Left ventricle myocardium superior (tissue), 1 donor: ENCODE measurements around the gene ZNF687. TPM values are rescaled to one million over a fixed set of nuclear protein-coding genes. Genes with fewer than 3 reads are reported as not detected.
"Not testable (repeated sequence)": the region's sequence is repeated elsewhere in the genome, so short reads cannot be mapped to it uniquely, and the experiment has no call there.

ENCODE experiments used
- ATAC-seq: fragments of 200-7000 bp; cut with Tn5 transposase; one replicate; pipeline ENCODE4 v1.9.1; 2020; ENCODE audit warnings: mild to moderate bottlenecking, moderate library complexity
- DNase-seq: peaks from one replicate; pipeline ENCODE4 v3.0.0-alpha.2; 2020
- intact Hi-C: fragments of 100-400 bp; cut with micrococcal nuclease; formaldehyde crosslinking; loops from one replicate; pipeline ENCODE4 v1.11.0; 2022
- long read RNA-seq: library from polyadenylated mRNA; unstranded; transcript quantifications from one replicate; pipeline ENCODE4 v2.0.0, GENCODE V29; 2021
- total RNA-seq: library from RNA; stranded (reverse); fragmentation: NEBNext Ultra II Directional; extraction: Animal tissue kit (Norgen Biotek cat#: 25700); gene quantifications from one replicate; pipeline ENCODE4 v1.2.1, GENCODE V29; 2021
- donor health status: DM: no; HTN: yes; CAD: no; lungs with severe emphysema.

The ZNF687 gene
- total RNA-seq, result 11.7 TPM
- long read RNA-seq, partial matches to known transcripts, result 2 of 4 reads
- long read RNA-seq, other reads (novel, unspliced or antisense), result 2 of 4 reads

GRCh38 chr1:151281969-151282882, at the start of gene ZNF687:
Gene ZNF687 (plus strand): TSS chr1:151282299. CDS start chr1:151286292, 3,993 bp downstream.
- intact Hi-C loops, result no loop called here
- DNase-seq, result peak; percentile 100
- peak; percentile 91 for ATAC-seq

DNA sequence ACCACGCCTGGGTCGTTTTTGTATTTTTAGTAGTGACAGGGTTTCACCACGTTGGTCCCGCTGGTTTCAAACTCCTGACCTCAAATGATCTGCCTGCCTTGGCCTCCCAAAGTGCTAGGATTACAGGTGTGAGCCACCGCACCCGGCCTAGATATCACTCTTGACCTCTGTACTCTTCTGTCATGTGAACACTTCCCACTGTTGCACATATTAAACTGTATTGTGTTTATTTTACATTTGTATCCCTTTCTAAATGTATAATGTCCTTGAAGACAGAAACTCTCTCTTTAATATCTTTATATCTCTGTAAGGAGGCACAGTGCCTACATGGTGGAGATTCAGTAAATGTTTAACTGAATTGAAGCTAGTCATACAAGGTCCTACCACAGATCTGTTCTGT, 46.9 kb upstream of the ZNF687 start:
- ATAC-seq (no peak), DNase-seq (no peak)
- intact Hi-C loops, result no loop called here

GRCh38 chr1:151237678-151238466, 44.2 kb upstream of the ZNF687 start:
- DNase-seq (no peak), ATAC-seq (no peak)
- intact Hi-C loops, result no loop called here

GRCh38 chr1:151238467-151238739, 43.7 kb upstream of the ZNF687 start:
- intact Hi-C loops, result no loop called here
- ATAC-seq (no peak), DNase-seq (no peak)

GRCh38 chr1:151242442-151242841, 39.7 kb upstream of the ZNF687 start:
- intact Hi-C loops, result no loop called here
- ATAC-seq (no peak), DNase-seq (no peak)

DNA sequence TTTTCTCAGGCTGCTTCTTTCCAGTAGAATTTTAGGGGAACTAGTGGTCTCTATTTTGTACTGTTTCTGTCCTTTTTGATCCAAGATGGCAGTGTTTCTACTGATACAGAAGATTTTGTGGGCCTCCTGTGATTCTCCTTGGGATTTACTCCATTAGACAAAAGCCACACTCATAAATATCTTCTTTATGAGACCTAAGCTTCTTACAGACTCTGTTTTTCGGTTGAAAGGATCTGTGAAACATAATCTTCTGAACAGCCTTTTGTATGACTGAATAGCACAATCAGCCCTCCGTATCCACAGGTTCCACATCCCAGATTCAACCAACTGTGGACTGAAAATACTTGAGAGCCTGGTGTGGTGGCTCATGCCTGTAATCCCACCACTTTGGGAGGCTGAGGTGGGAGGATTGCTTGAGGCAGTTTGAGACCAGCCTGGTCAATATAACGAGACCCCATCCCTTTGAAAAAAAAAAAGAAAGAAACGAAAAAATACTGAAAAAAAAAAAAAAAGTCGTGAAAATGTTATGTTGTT, 38.3 kb upstream of the ZNF687 start:
- ATAC-seq, result no peak
- intact Hi-C loops, result no loop called here
- no peak for DNase-seq

- intact Hi-C loops, result no loop called here
- DNase-seq (no peak), ATAC-seq (no peak)
Measured at GRCh38 chr1:151246786-151247185, 35.3 kb upstream of the ZNF687 start.

GRCh38 chr1:151251656-151252470, 30.2 kb upstream of the ZNF687 start:
- ATAC-seq, result peak; percentile 30
- peak; percentile 57 for DNase-seq
- intact Hi-C loops, result loop anchor here (5.0 kb wide), 1 partner anchor 60 kb away; the partner anchor contains the start of gene VPS72

DNA sequence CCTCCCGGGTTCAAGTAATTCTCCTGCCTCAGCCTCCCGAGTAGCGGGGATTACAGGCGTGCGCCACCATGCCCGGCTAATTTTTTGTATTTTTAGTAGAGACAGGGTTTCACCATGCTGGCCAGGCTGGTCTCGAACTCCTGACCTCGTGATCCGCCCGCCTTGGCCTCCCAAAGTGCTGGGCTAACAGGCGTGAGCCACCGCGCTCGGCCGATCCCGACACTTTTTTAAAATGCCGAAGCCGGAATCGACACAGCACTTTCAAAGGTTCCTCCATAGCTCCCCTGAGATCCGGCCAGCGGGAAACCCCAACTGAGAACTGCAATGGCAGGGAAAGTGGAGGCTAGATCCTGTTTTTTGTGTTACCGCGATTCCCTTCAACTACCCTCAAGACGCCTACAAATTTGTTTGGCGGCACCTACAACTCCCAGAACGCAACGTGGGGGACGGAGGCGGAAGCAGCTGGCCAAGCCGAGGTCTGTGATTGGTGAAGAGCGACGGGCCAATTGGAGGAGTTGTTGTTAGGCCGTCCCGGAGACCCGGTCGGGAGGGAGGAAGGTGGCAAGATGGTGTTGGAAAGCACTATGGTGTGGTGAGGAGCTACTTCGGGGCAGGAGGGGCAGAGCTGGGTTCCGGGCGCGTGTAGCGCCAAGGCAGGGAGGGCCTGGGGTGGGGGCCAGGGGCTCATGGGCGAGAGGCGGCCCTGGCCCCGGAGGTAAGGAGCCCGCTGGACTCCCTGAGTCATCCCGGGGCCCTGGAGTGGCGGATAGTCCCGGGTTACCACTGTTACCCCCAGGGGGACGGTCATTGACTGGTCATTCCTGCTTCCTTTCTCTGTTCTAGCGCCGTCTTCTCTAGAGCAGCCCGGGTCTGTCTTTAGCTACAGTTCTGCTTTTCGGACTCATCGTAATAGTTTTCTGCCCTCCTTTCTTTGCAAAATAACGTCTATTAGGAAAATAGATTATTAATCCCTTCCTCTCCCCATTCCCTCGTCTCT, 27.6 kb upstream of the ZNF687 start, which contains the start of gene PSMD4:
PSMD4 (plus strand) TSS at position 518 of the 997 bp plus-strand sequence; CDS start at position 567, 49 bp downstream.
- intact Hi-C loops, result loop anchor here (5.0 kb wide), 1 partner anchor 62 kb away; the partner anchor contains the start of gene VPS72
- ATAC-seq (peak; percentile 99), DNase-seq (peak; percentile 94)

- DNase-seq, result no peak
- intact Hi-C loops, result no loop called here
- no peak for ATAC-seq
Measured at GRCh38 chr1:151255381-151255780, 26.7 kb upstream of the ZNF687 start.

GRCh38 chr1:151259351-151259750, 22.7 kb upstream of the ZNF687 start:
- DNase-seq (no peak), ATAC-seq (no peak)
- intact Hi-C loops, result no loop called here

DNA sequence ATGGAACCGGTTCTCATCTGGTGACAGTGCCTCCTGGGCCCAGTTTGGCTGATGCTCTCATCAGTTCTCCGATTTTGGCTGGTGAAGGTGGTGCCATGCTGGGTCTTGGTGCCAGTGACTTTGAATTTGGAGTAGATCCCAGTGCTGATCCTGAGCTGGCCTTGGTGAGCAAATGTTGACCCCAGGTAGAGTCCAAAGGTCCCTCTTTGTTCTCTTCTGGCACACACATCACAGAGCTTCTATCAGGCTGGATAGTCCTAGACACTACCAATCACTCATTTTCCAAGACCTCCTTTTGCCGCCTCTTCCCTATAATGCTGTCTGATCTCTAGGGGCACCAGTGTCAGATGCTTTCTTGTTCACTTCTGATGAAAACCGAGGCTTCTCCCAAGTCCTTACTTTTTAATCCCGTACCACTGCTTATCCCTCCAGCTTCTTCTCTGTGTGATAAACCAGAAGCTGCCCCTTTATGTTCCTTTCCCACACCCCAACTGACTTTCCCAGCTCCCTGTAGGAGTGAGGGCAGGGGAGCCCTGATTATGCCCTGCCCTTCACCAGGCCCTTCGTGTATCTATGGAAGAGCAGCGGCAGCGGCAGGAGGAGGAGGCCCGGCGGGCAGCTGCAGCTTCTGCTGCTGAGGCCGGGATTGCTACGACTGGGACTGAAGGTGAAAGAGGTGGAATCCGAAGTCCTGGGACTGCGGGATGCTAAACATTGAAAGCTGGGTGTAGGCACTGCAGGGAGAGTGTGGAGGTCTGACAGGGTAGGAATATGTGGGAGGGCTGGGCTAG, 16.5 kb upstream of the ZNF687 start:
- DNase-seq (no peak), ATAC-seq (no peak)
- intact Hi-C loops, result no loop called here

DNA sequence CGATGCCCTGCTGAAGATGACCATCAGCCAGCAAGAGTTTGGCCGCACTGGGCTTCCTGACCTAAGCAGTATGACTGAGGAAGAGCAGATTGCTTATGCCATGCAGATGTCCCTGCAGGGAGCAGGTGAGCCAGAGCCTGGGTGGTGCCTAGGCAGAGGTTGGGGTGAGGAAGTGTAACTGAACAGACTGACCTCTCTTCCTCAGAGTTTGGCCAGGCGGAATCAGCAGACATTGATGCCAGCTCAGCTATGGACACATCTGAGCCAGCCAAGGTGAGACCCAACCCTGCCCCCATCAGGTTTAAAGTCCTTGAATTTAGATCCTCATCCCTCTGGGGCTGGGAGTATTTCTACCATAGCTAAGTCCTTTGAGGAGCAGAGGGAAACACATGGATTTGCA, 15.8 kb upstream of the ZNF687 start:
- intact Hi-C loops, result no loop called here
- DNase-seq, result no peak
- no peak for ATAC-seq

DNA sequence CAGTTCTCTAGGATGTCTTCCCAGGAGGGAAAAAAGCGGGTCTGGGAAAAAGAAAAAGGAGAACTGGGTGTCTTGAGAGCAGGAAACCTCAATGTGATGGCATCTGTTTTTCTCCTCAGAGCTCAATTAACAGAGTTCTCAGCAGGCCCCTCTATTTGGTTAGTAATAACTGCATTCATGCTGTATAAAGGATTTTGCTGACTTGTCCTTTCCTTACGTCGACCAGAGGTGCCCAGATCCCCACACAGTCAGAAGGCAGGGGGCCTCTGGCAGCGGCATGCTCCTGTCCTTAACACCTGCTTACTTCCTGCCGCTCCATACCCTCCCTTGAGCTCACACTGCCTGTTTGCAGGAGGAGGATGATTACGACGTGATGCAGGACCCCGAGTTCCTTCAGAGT, 15.3 kb upstream of the ZNF687 start:
- DNase-seq, result no peak
- ATAC-seq, result no peak
- intact Hi-C loops, result no loop called here

- ATAC-seq, result no peak
- no peak for DNase-seq
- intact Hi-C loops, result no loop called here
Measured at GRCh38 chr1:151267760-151268159, 14.3 kb upstream of the ZNF687 start.

- intact Hi-C loops, result no loop called here
- DNase-seq (no peak), ATAC-seq (no peak)
Measured at GRCh38 chr1:151273924-151274466, 8.1 kb upstream of the ZNF687 start.

GRCh38 chr1:151275341-151275740, 6.8 kb upstream of the ZNF687 start:
- ATAC-seq, DNase-seq, intact Hi-C loops: not testable (repeated sequence)
